GM21367 (cell line): Measurements from ENCODE around the gene CCNB1IP1.
A peak's percentile ranks its signal among the peaks of the same experiment; 100 is the strongest.
"Not testable (repeated sequence)": the region's sequence is repeated elsewhere in the genome, so short reads cannot be mapped to it uniquely, and the experiment has no call there.

Source experiments
- ATAC-seq: cut with Tn5 transposase; IDR thresholded peaks from one replicate; pipeline ENCODE4 v1.9.1; 2021; ENCODE audit not compliant: unreplicated experiment

The CCNB1IP1 gene

GRCh38 chr14:20333494-20333841, 389 bp upstream of the CCNB1IP1 start:
- ATAC-seq, result no peak

GRCh38 chr14:20332431-20332787, 670 bp downstream of the CCNB1IP1 start:
- no peak for ATAC-seq

- ATAC-seq, result no peak
These were observed 1.9 kb downstream of the CCNB1IP1 start for GRCh38 chr14:20331053-20331613.

GRCh38 chr14:20329355-20329754, 3.7 kb downstream of the CCNB1IP1 start:
- ATAC-seq, result no peak

- ATAC-seq, result no peak
These were observed 4.4 kb downstream of the CCNB1IP1 start for GRCh38 chr14:20328705-20329104.

- ATAC-seq, result peak; percentile 57
These were observed 5.8 kb downstream of the CCNB1IP1 start for GRCh38 chr14:20327005-20327869.

- ATAC-seq, result no peak
These were observed 15.4 kb downstream of the CCNB1IP1 start for GRCh38 chr14:20317720-20318119.

- no peak for ATAC-seq
These were observed 19.1 kb downstream of the CCNB1IP1 start for GRCh38 chr14:20314026-20314425.

GRCh38 chr14:20306079-20306423, 27.0 kb downstream of the CCNB1IP1 start:
- ATAC-seq, result peak; percentile 10

- ATAC-seq, result peak; percentile 96
These were observed 27.6 kb downstream of the CCNB1IP1 start, which contains the start of gene TTC5 for GRCh38 chr14:20305265-20306078. Gene TTC5, minus strand, starts transcription at chr14:20305951. Its CDS starts 14 bp downstream, at chr14:20305937.

- ATAC-seq, result no peak
These were observed 30.9 kb downstream of the CCNB1IP1 start for GRCh38 chr14:20302042-20302755.

- peak; percentile 79 for ATAC-seq
These were observed 38.0 kb downstream of the CCNB1IP1 start for GRCh38 chr14:20295067-20295466.

- no peak for ATAC-seq
These were observed 38.4 kb downstream of the CCNB1IP1 start for GRCh38 chr14:20294636-20295035.

- not testable (repeated sequence) for ATAC-seq
These were observed 51.1 kb downstream of the CCNB1IP1 start for GRCh38 chr14:20281998-20282397.

- not testable (repeated sequence) for ATAC-seq
These were observed 52.8 kb downstream of the CCNB1IP1 start for GRCh38 chr14:20280265-20280664.

GRCh38 chr14:20278414-20278813, 54.7 kb downstream of the CCNB1IP1 start:
- ATAC-seq, result no peak

GRCh38 chr14:20277409-20277808, 55.7 kb downstream of the CCNB1IP1 start:
- no peak for ATAC-seq

- ATAC-seq, result no peak
These were observed 59.0 kb downstream of the CCNB1IP1 start for GRCh38 chr14:20274062-20274461.

- not testable (repeated sequence) for ATAC-seq
These were observed 68.7 kb downstream of the CCNB1IP1 start for GRCh38 chr14:20264361-20264760.

GRCh38 chr14:20262642-20263128, 70.4 kb downstream of the CCNB1IP1 start:
- no peak for ATAC-seq
